Caco-2 (cell line): Measurements from ENCODE around the gene IBTK. TPM values are rescaled to one million over a fixed set of nuclear protein-coding genes. Genes with fewer than 3 reads are reported as not detected.

Source experiments
- BruUV-seq: library from RNA; stranded (reverse); fragments of 400-500 nt; replicated peaks from 2 replicates; lab custom pipeline; 2021; lab: Mats Ljungman, UMichigan
- CTCF ChIA-PET: fragments of 300-600 bp; sonication (Branson Sonifier 250); formaldehyde crosslinking; loops from one replicate; lab custom pipeline; 2022; ENCODE audit warnings: antibody characterized with exemption; lab: Charles Lee
- POLR2A ChIA-PET: fragments of 300-600 bp; sonication (Branson Sonifier 250); formaldehyde crosslinking; loops from one replicate; lab custom pipeline; 2022; ENCODE audit warnings: antibody characterized with exemption; lab: Charles Lee
- DNase-seq, 2 experiments: peaks; one replicate each; pipeline versions ENCODE4 v3.0.0 to v3.0.0-alpha.2; 2020 to 2022
- H3K27me3 ChIP-seq: replicated peaks from 2 replicates; pipeline ENCODE4 v1.6.0; 2011; ENCODE audit warnings: low read length; ENCODE audit not compliant: control insufficient read depth, insufficient read depth
- H3K36me3 ChIP-seq: 2 replicates; pipeline ENCODE4 v1.5.1; 2011; ENCODE audit warnings: low read length; ENCODE audit not compliant: control insufficient read depth, insufficient read depth
- H3K4me1 ChIP-seq: fragments of 250-450 bp; sonication (Bioruptor Pico); 2 replicates; pipeline ENCODE4 v1.5.1; 2020; ENCODE audit warnings: mild to moderate bottlenecking
- H3K4me3 ChIP-seq: 2 replicates; pipeline ENCODE4 v1.5.1; 2011; ENCODE audit warnings: low read depth, mild to moderate bottlenecking, control low read depth, low read length
- H3K9me3 ChIP-seq: fragments of 250-450 bp; sonication (Bioruptor Pico); 2 replicates; pipeline ENCODE4 v1.5.1; 2020; ENCODE audit warnings: mild to moderate bottlenecking, moderate library complexity
- H3K27ac Mint-ChIP-seq: one replicate; pipeline ENCODE4 v1.8.0; 2022; ENCODE audit warnings: mixed read lengths; ENCODE audit not compliant: unreplicated experiment
- H3K27me3 Mint-ChIP-seq: one replicate; pipeline ENCODE4 v1.8.0; 2022; ENCODE audit warnings: mixed read lengths; ENCODE audit not compliant: insufficient read depth, unreplicated experiment
- H3K36me3 Mint-ChIP-seq: one replicate; pipeline ENCODE4 v1.8.0; 2022; ENCODE audit warnings: mild to moderate bottlenecking, mixed read lengths; ENCODE audit not compliant: insufficient read depth, unreplicated experiment
- H3K4me1 Mint-ChIP-seq: one replicate; pipeline ENCODE4 v1.8.0; 2022; ENCODE audit warnings: low read depth, mixed read lengths; ENCODE audit not compliant: unreplicated experiment
- H3K4me3 Mint-ChIP-seq: one replicate; pipeline ENCODE4 v1.8.0; 2022; ENCODE audit warnings: mild to moderate bottlenecking, moderate library complexity, mixed read lengths; ENCODE audit not compliant: unreplicated experiment
- H3K9me3 Mint-ChIP-seq: one replicate; pipeline ENCODE4 v1.8.0; 2022; ENCODE audit warnings: mixed read lengths; ENCODE audit not compliant: unreplicated experiment
- CTCF ChIP-seq, 2 experiments: fragments of 200-600 bp in 1 of 2; IDR thresholded peaks; 1 replicate in 1 of 2; 2 replicates in 1 of 2; pipeline versions ENCODE4 v1.5.1 to v1.8.0; 2011 to 2022; ENCODE audit warnings: antibody characterized with exemption in 1 of 2, control low read depth in 1 of 2, inconsistent platforms in 1 of 2, low read depth in 1 of 2, low read length in 1 of 2, mild to moderate bottlenecking in 1 of 2, moderate library complexity in 1 of 2; ENCODE audit not compliant: insufficient read depth in 1 of 2, severe bottlenecking in 1 of 2, unreplicated experiment in 1 of 2
- intact Hi-C: fragments of 100-400 bp; cut with micrococcal nuclease; formaldehyde crosslinking; loops from one replicate; pipeline ENCODE4 v1.10.0; 2022; ENCODE audit not compliant: unreplicated experiment
- total RNA-seq: library from RNA; stranded (reverse); gene quantifications from 2 replicates; pipeline ENCODE4 v1.2.3, GENCODE V29; 2022

The IBTK gene
- total RNA-seq, 1 experiment from 2014 or later, result 29.4 TPM

- peak; percentile 16 to 26 for TF ChIP-seq CTCF (IDR thresholded peaks at IDR 0.05; ENCODE audit: insufficient read depth in 1 of 2, low read depth in 1 of 2, low read length in 1 of 2, severe bottlenecking in 1 of 2, unreplicated experiment in 1 of 2)
- no peaks in the 10 kb centered on the region for H3K27me3 ChIP-seq
- H3K9me3 Mint-ChIP-seq, result no peaks in the 10 kb centered on the region
- H3K36me3 Mint-ChIP-seq, result peaks cover 19% of the 10 kb centered on the region
- ChIA-PET POLR2A (no interaction called here), CTCF (no interaction called here)
- intact Hi-C loops, result loop anchor here (1.0 to 10.0 kb wide), 4 partner anchors 110 to 953 kb away; partner anchors contain the start of gene TPBG
- peaks cover 27% of the 10 kb centered on the region for H3K4me1 ChIP-seq
- no peak overlapping the region for H3K4me3 Mint-ChIP-seq
- no peak overlapping the region for H3K27ac Mint-ChIP-seq
- H3K4me1 Mint-ChIP-seq, result peaks cover 1% of the 10 kb centered on the region
- no TSS peak for BruUV-seq
- no peak overlapping the region for H3K4me3 ChIP-seq
- peak in 1 of 2 experiments; percentile 40 for DNase-seq
- H3K27me3 Mint-ChIP-seq, result no peaks in the 10 kb centered on the region
- no peaks in the 10 kb centered on the region for H3K9me3 ChIP-seq
- H3K36me3 ChIP-seq, result no peaks in the 10 kb centered on the region
These were observed 4.4 kb upstream of the IBTK start for GRCh38 chr6:82251942-82252341.

- peaks cover 17% of the 10 kb centered on the region for H3K4me1 Mint-ChIP-seq
- H3K27ac Mint-ChIP-seq, result no peak overlapping the region
- intact Hi-C loops, result loop anchor here (5.0 to 10.0 kb wide), 4 partner anchors 113 to 955 kb away; partner anchors contain the start of genes DOP1A, TPBG and UBE3D
- peaks cover 28% of the 10 kb centered on the region for H3K4me1 ChIP-seq
- H3K36me3 ChIP-seq, result no peaks in the 10 kb centered on the region
- no TSS peak for BruUV-seq
- H3K36me3 Mint-ChIP-seq, result peaks cover 32% of the 10 kb centered on the region
- H3K4me3 Mint-ChIP-seq, result no peak overlapping the region
- no peaks in the 10 kb centered on the region for H3K27me3 ChIP-seq
- no peaks in the 10 kb centered on the region for H3K9me3 Mint-ChIP-seq
- H3K9me3 ChIP-seq, result no peaks in the 10 kb centered on the region
- DNase-seq, result no peak
- CTCF ChIA-PET, result no interaction called here
- TF ChIP-seq CTCF (IDR thresholded peaks at IDR 0.05; ENCODE audit: insufficient read depth in 1 of 2, low read depth in 1 of 2, low read length in 1 of 2, severe bottlenecking in 1 of 2, unreplicated experiment in 1 of 2), result no peak
- H3K4me3 ChIP-seq, result no peak overlapping the region
- POLR2A ChIA-PET, result no interaction called here
- H3K27me3 Mint-ChIP-seq, result no peaks in the 10 kb centered on the region
These were observed 2.1 kb upstream of the IBTK start for GRCh38 chr6:82249381-82250253.

GRCh38 chr6:82248273-82248735 is 760 bp upstream of the IBTK start:
- peaks cover 32% of the 10 kb centered on the region for H3K36me3 Mint-ChIP-seq
- TF ChIP-seq CTCF (IDR thresholded peaks at IDR 0.05; ENCODE audit: insufficient read depth in 1 of 2, low read depth in 1 of 2, low read length in 1 of 2, severe bottlenecking in 1 of 2, unreplicated experiment in 1 of 2), result no peak
- no peaks in the 10 kb centered on the region for H3K9me3 Mint-ChIP-seq
- peak overlapping the region; percentile 90 for H3K4me3 Mint-ChIP-seq
- DNase-seq, result peak; percentile 27 to 38
- peaks cover 20% of the 10 kb centered on the region for H3K4me1 Mint-ChIP-seq
- ChIA-PET POLR2A (no interaction called here), CTCF (interaction anchor here (0.6 to 1.0 kb wide), 2 partner anchors 14 to 817 kb away, joined by 4 read pairs; partner anchors contain the start of gene UBE3D)
- no peaks in the 10 kb centered on the region for H3K27me3 ChIP-seq
- H3K4me3 ChIP-seq, result peak overlapping the region; percentile 74
- no peaks in the 10 kb centered on the region for H3K9me3 ChIP-seq
- no peaks in the 10 kb centered on the region for H3K27me3 Mint-ChIP-seq
- intact Hi-C loops, result loop anchor here (5.0 kb wide), 2 partner anchors 686 to 819 kb away; partner anchors contain the start of genes DOP1A and UBE3D
- peaks cover 28% of the 10 kb centered on the region for H3K4me1 ChIP-seq
- TSS peak; percentile 89 for BruUV-seq
- no peaks in the 10 kb centered on the region for H3K36me3 ChIP-seq
- H3K27ac Mint-ChIP-seq, result peak overlapping the region; percentile 96
